Activated naive CD4-positive, alpha-beta T cell treated with anti-CD3 and anti-CD28 coated beads for 36 hours (primary cell): ENCODE results near the gene PLCD3. TPM values are rescaled to one million over a fixed set of nuclear protein-coding genes. Genes with fewer than 3 reads are reported as not detected.
A peak's percentile ranks its signal among the peaks of the same experiment; 100 is the strongest.

Experiments used
- CTCF ChIA-PET: fragments of 350-600 bp; sonication (Branson Sonifier 250); formaldehyde crosslinking; loops from one replicate; lab custom pipeline; 2021; ENCODE audit warnings: antibody characterized with exemption; lab: Charles Lee
- DNase-seq: peaks from one replicate; pipeline ENCODE4 v3.0.0-alpha.2; 2020
- H3K27ac Mint-ChIP-seq: one replicate; pipeline ENCODE4 v1.8.0; 2021; ENCODE audit warnings: mild to moderate bottlenecking, mixed read lengths
- H3K27me3 Mint-ChIP-seq: one replicate; pipeline ENCODE4 v1.8.0; 2021; ENCODE audit warnings: low read depth, mixed read lengths
- H3K36me3 Mint-ChIP-seq: one replicate; pipeline ENCODE4 v1.8.0; 2021; ENCODE audit warnings: low read depth, mixed read lengths
- H3K4me1 Mint-ChIP-seq: one replicate; pipeline ENCODE4 v1.8.0; 2021; ENCODE audit warnings: low read depth, mixed read lengths
- H3K4me3 Mint-ChIP-seq: one replicate; pipeline ENCODE4 v1.8.0; 2021; ENCODE audit warnings: mild to moderate bottlenecking, moderate library complexity, mixed read lengths
- H3K9me3 Mint-ChIP-seq: one replicate; pipeline ENCODE4 v1.8.0; 2021; ENCODE audit warnings: mixed read lengths
- intact Hi-C: fragments of 100-400 bp; cut with micrococcal nuclease; formaldehyde crosslinking; loops from one replicate; pipeline ENCODE4 v1.15.1; 2023
- total RNA-seq, 2 experiments: library from RNA; stranded (reverse); gene quantifications; one replicate each; pipeline ENCODE4 v1.2.3, GENCODE V29; 2021

Gene PLCD3, protein sequence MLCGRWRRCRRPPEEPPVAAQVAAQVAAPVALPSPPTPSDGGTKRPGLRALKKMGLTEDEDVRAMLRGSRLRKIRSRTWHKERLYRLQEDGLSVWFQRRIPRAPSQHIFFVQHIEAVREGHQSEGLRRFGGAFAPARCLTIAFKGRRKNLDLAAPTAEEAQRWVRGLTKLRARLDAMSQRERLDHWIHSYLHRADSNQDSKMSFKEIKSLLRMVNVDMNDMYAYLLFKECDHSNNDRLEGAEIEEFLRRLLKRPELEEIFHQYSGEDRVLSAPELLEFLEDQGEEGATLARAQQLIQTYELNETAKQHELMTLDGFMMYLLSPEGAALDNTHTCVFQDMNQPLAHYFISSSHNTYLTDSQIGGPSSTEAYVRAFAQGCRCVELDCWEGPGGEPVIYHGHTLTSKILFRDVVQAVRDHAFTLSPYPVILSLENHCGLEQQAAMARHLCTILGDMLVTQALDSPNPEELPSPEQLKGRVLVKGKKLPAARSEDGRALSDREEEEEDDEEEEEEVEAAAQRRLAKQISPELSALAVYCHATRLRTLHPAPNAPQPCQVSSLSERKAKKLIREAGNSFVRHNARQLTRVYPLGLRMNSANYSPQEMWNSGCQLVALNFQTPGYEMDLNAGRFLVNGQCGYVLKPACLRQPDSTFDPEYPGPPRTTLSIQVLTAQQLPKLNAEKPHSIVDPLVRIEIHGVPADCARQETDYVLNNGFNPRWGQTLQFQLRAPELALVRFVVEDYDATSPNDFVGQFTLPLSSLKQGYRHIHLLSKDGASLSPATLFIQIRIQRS
- total RNA-seq, result 1 to 10 TPM; 2.4 TPM

DNA sequence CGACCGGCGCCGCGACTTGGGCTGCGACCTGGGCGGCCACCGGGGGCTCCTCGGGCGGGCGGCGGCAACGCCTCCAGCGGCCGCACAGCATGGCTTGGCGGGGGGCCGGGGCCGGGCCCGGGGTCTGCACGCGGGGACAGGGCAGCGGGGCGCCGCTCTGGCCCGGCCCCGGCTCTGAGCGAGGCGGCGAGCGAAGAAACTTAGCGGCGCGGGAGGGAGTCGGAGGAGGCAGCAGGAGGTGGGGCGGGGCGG lies at the start of gene PLCD3:
PLCD3 (minus strand) TSS at position 196 of the 252 bp plus-strand sequence; CDS start at position 91, 105 bp downstream.
- DNase-seq, result no peak

DNA sequence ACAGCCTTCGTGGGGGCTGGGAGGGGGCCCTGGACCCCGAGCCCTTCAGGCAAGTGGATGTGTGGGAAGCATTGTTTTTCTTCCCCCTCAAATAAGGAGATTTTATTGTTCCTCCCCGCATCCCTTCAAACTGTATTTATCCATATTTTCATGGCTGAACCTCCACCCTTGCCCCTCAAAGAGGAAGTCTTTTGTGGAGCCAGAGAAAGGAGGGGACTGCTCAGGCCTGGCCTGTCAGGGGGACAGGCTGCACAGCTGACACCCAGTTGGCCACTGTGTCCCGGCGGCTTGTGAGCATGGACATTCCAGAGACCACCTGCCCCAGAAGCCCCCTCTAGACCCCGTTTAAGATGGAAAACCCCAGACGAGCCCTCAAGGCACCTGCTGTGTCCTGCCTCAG lies 45.2 kb upstream of the PLCD3 start:
- Mint-ChIP-seq H3K27ac (no peak overlapping the region), H3K9me3 (no peaks in the 10 kb centered on the region), H3K27me3 (no peaks in the 10 kb centered on the region), H3K4me1 (peaks cover 6% of the 10 kb centered on the region), H3K4me3 (no peak overlapping the region), H3K36me3 (no peaks in the 10 kb centered on the region)
- CTCF ChIA-PET, result interaction anchor here (2.0 to 2.3 kb wide), 2 partner anchors 20 to 42 kb away, joined by 13 to 15 read pairs; partner anchors contain the start of gene ACBD4
- DNase-seq, result no peak
- intact Hi-C loops, result no loop called here

More for the DNA sequence above, at the start of gene PLCD3:
- no peaks in the 10 kb centered on the region for H3K36me3 Mint-ChIP-seq
- H3K27ac Mint-ChIP-seq, result peak within 1 kb of the TSS; percentile 69
- no peaks in the 10 kb centered on the region for H3K9me3 Mint-ChIP-seq
- CTCF ChIA-PET, result interaction anchor here (0.6 to 10.2 kb wide), 7 partner anchors 23 to 215 kb away, joined by 3 to 252 read pairs (median 4); partner anchors contain the start of genes HEXIM1 and HEXIM2
- H3K27me3 Mint-ChIP-seq, result peaks cover 4% of the 10 kb centered on the region
- intact Hi-C loops, result loop anchor here (1.0 kb wide), 1 partner anchor 212 kb away; no protein-coding TSS in a partner anchor
- peaks cover 8% of the 10 kb centered on the region for H3K4me1 Mint-ChIP-seq
- H3K4me3 Mint-ChIP-seq, result peak within 1 kb of the TSS; percentile 89

DNA sequence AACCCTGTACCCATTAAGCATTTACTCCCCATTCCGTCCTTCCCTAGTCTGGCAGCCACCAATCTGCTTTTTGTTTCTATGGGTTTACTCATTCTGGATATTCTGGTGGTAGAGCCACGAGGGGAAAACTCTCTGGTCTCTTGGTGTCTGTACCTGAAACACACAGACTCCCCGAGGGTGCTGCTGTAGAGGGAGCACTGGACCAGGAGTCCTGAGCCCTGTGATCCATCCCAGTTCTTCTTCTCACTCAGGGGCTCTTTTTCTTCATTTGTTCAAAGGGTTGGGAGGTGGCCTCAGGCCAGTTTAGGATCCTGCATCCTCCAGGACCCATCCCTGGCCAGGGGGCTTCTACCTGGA lies 43.4 kb upstream of the PLCD3 start:
- H3K27me3 Mint-ChIP-seq, result no peaks in the 10 kb centered on the region
- intact Hi-C loops, result no loop called here
- no peak overlapping the region for H3K27ac Mint-ChIP-seq
- CTCF ChIA-PET, result interaction anchor here (1.0 to 2.3 kb wide), 3 partner anchors 9 to 40 kb away, joined by 3 to 15 read pairs (median 7); partner anchors contain the start of gene ACBD4
- H3K36me3 Mint-ChIP-seq, result no peaks in the 10 kb centered on the region
- no peak overlapping the region for H3K4me3 Mint-ChIP-seq
- H3K4me1 Mint-ChIP-seq, result peaks cover 20% of the 10 kb centered on the region
- no peaks in the 10 kb centered on the region for H3K9me3 Mint-ChIP-seq
- no peak for DNase-seq

DNA sequence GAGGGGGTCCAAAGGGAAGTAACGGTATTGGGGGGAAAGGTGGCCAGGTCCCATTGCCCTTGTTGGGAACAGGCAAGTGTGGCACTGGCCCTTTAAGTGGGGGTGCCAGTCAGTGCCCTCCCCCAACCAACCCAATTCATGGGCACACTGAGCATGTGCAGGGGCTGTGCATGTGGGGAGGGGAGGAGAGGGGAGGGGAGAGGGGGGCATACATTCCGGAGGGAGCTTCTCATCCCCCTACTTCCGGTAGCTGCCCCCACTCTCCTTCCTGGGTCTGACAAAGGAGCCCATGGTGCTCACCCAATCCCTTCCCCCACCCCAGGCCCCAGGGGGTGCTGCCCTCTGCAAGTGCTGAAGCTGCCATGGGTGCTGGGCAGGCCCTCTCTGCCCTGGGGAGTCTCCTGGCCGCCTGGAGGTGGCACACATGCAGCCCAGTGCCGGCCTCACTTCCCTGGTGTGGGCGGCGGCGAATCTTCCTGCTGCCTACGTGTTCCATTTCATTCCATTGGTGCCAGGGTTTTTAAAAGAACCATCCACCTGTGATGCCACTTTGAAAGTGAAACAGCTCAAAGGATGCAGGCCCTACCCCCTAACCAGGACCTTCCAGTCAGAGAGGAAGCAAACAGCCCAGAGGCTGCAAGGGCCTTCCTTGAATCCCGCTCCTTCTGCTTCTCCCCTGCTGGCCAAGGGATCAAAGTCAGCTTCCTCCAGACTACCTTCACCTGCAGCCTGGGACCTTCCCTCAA lies 40.4 kb upstream of the PLCD3 start:
- CTCF ChIA-PET, result interaction anchor here (0.8 to 3.5 kb wide), 11 partner anchors 10 to 150 kb away, joined by 3 to 41 read pairs (median 5); partner anchors contain the start of genes ACBD4 and HEXIM1
- H3K4me1 Mint-ChIP-seq, result peaks cover 21% of the 10 kb centered on the region
- intact Hi-C loops, result loop anchor here (1.0 kb wide), 1 partner anchor 24 kb away; the partner anchor contains the start of gene HEXIM1
- DNase-seq, result peak; percentile 65
- H3K27me3 Mint-ChIP-seq, result no peaks in the 10 kb centered on the region
- peak overlapping the region; percentile 71 for H3K4me3 Mint-ChIP-seq
- peak overlapping the region; percentile 93 for H3K27ac Mint-ChIP-seq
- no peaks in the 10 kb centered on the region for H3K9me3 Mint-ChIP-seq
- H3K36me3 Mint-ChIP-seq, result no peaks in the 10 kb centered on the region

DNA sequence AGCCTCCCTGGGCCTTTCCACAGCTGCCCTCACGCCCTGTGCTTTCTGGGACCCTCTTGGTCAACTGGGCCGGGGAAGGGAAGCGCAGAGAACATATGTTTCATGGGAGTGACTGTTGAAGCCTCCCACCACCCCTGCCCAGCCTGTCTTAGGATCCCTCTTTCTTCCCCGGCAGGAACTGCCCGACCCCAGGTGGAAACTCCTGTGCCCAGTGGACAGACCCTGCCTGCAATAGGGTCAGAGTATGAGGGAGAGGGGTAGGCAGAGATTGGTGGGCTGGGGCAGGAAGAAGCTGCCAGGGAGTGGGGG lies 39.9 kb upstream of the PLCD3 start:
- H3K4me3 Mint-ChIP-seq, result peak overlapping the region; percentile 22
- H3K9me3 Mint-ChIP-seq, result no peaks in the 10 kb centered on the region
- peaks cover 21% of the 10 kb centered on the region for H3K4me1 Mint-ChIP-seq
- intact Hi-C loops, result loop anchor here (1.0 kb wide), 1 partner anchor 24 kb away; the partner anchor contains the start of gene HEXIM1
- no peaks in the 10 kb centered on the region for H3K27me3 Mint-ChIP-seq
- no peak for DNase-seq
- H3K27ac Mint-ChIP-seq, result peak overlapping the region; percentile 93
- CTCF ChIA-PET, result interaction anchor here (0.6 to 3.5 kb wide), 6 partner anchors 10 to 106 kb away, joined by 4 to 41 read pairs (median 8); partner anchors contain the start of genes ACBD4 and HEXIM1
- no peaks in the 10 kb centered on the region for H3K36me3 Mint-ChIP-seq

DNA sequence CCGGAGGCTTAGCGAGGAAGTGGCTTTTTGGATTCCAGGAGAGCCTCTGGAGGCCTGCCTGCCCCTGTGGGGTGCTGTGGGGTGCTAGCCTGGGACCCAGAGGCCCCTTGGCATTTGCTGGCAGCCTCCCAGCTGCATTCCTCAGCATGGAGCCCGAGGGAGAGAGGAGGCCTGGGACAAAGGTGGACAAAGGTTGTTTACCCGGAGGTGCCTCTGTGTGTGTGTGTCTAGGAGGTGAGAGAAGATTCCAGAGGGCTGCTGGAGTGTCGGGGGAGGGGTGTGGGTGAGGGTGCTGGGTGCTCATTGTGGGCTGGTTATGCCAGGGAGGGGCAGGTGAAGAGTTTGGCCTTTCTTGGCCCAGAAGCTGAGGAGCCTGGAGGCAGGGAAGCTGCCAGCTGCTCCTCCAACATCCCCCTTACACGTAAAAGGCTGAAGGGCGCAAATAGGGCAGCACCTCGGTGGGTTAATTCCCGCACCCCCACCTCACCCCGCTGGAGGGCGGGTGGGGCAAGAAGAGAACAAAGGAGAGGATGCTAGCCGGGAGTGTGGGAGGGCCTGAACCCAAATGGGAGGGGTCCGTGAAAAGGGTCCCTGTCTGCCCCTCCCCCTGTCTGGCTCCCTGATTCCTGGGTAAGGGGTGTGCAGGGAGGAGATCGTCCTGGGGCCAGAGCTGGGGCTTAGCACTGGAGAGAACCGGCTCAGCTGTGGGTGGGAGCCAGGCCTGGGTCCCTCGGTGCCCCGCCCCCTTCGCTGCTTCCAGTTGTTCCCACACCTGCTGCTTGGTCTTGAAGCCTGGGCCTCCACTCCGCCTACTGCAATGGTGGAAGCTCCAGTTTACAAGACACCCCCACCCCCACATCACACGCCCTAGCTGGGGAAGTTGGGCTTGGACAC lies 39.3 kb upstream of the PLCD3 start:
- intact Hi-C loops, result loop anchor here (1.0 kb wide), 2 partner anchors 10 to 23 kb away; partner anchors contain the start of genes HEXIM1 and HEXIM2
- CTCF ChIA-PET, result interaction anchor here (0.6 to 3.5 kb wide), 5 partner anchors 16 to 107 kb away, joined by 4 to 41 read pairs (median 10); partner anchors contain the start of genes ACBD4 and HEXIM1
- H3K36me3 Mint-ChIP-seq, result no peaks in the 10 kb centered on the region
- DNase-seq, result no peak
- peak overlapping the region; percentile 93 for H3K27ac Mint-ChIP-seq
- no peaks in the 10 kb centered on the region for H3K27me3 Mint-ChIP-seq
- peaks cover 21% of the 10 kb centered on the region for H3K4me1 Mint-ChIP-seq
- H3K9me3 Mint-ChIP-seq, result no peaks in the 10 kb centered on the region
- H3K4me3 Mint-ChIP-seq, result no peak overlapping the region

DNA sequence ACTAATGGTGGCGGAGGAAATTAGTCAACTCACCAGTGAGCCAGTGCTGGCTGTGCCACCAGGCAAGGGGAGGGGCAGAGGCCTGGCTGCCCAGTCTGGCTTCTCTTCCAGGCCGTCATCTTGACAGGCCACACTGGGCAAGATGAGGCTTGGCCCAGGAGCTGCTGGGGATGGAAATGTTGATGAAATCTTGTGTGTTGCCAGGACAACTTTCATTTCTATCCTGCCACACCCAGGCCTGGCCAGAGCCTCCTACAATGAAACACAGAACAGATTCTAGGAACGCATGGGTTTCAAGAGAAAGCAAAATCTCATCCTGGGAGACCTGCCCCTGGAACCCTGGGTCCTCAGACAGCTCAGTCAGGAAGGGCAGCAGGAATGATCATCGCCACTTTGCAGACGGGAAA lies 38.6 kb upstream of the PLCD3 start:
- Mint-ChIP-seq H3K4me1 (peaks cover 21% of the 10 kb centered on the region), H3K27me3 (no peaks in the 10 kb centered on the region), H3K27ac (no peak overlapping the region), H3K4me3 (no peak overlapping the region), H3K9me3 (no peaks in the 10 kb centered on the region), H3K36me3 (no peaks in the 10 kb centered on the region)
- no peak for DNase-seq
- intact Hi-C loops, result loop anchor here (1.0 kb wide), 1 partner anchor 10 kb away; the partner anchor contains the start of gene HEXIM2
- CTCF ChIA-PET, result interaction anchor here (1.5 to 3.5 kb wide), 3 partner anchors 21 to 36 kb away, joined by 5 to 41 read pairs (median 23); partner anchors contain the start of genes ACBD4 and HEXIM1

DNA sequence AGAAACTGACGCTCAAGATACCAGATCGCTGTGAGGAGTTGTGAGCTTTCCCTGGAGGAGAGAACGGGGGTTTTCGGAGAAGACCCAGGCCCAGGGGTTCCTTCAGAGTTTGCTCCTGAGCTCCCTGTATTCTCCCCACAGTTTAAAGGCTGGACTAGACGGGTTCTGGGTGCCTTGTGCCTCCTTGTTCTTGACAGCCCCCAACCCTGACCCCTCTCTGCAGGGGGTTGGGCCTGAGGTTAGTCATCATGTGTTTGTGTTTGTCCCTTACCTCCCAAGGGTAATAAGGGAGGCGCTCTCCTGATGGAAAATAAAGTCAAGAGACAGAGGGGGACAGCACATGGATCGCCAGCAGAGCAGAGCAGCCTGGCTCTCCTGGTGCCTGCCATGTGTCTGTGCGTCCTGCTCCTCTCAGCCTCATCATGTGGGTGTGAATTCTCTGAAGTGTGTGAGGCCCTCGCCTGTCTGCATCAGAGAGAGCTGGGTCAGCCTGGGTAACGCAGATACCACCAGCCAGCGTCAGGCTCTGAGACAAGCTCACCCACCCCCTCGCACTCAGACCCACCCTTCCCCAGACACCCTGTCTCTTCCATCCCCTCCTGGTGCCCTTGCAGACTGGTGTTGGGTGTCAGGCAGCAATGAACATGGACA lies 38.1 kb upstream of the PLCD3 start:
- CTCF ChIA-PET, result interaction anchor here (1.5 to 3.5 kb wide), 2 partner anchors 27 to 35 kb away, joined by 5 to 41 read pairs; partner anchors contain the start of gene ACBD4
- DNase-seq, result no peak

DNA sequence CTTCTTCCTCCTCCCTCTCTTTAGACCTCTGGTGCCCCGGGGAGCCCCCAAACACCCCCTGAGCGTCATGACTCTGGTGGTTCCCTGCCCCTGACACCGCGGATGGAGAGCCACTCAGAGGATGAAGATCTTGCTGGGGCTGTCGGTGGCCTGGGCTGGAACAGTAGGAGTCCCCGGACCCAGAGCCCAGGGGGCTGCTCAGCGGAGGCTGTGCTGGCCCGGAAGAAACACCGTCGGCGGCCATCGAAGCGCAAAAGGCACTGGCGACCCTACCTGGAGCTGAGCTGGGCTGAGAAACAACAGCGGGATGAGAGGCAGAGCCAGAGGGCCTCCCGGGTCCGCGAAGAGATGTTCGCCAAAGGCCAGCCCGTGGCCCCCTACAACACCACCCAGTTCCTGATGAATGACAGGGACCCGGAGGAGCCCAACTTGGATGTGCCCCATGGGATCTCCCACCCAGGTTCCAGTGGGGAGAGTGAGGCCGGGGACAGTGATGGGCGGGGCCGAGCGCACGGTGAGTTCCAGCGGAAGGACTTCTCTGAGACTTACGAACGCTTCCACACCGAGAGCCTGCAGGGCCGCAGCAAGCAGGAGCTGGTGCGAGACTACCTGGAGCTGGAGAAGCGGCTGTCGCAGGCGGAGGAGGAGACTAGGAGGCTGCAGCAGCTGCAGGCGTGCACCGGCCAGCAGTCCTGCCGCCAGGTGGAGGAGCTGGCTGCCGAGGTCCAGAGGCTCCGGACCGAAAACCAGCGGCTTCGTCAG lies 36.9 kb upstream of the PLCD3 start:
- no peaks in the 10 kb centered on the region for H3K9me3 Mint-ChIP-seq
- intact Hi-C loops, result no loop called here
- no peak for DNase-seq
- CTCF ChIA-PET, result no interaction called here
- no peaks in the 10 kb centered on the region for H3K27me3 Mint-ChIP-seq
- no peak overlapping the region for H3K27ac Mint-ChIP-seq
- H3K4me3 Mint-ChIP-seq, result no peak overlapping the region
- H3K4me1 Mint-ChIP-seq, result peaks cover 21% of the 10 kb centered on the region
- no peaks in the 10 kb centered on the region for H3K36me3 Mint-ChIP-seq

More for the DNA sequence above, 38.1 kb upstream of the PLCD3 start:
- Mint-ChIP-seq H3K4me1 (peaks cover 21% of the 10 kb centered on the region), H3K36me3 (no peaks in the 10 kb centered on the region), H3K27me3 (no peaks in the 10 kb centered on the region), H3K4me3 (no peak overlapping the region), H3K9me3 (no peaks in the 10 kb centered on the region), H3K27ac (no peak overlapping the region)
- intact Hi-C loops, result no loop called here

DNA sequence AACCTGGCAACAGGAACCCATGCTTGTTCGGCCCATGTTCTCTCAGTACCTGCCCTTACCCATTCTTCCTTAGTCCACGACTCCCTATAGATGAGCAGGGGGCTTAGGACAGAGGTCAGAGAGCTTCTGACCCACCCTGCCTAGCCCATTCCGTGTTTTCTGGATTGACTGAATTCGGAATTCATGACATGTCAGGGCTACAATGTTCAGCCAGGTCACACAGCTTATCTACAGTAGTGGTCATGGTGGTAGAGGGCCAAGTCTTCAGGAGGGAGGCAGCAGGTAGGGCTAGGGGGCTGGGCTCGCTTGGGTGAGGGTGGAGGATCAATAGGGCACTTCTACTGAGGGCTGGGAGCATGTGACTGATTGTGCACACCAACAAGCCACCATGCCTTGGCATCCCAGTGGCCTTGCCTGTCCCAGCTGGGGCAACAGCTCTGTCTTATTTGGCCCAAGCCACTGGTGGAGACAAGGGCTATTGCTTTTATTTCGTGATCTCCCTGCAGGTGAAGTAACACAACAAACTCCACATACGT lies 32.5 kb upstream of the PLCD3 start:
- Mint-ChIP-seq H3K9me3 (no peaks in the 10 kb centered on the region), H3K4me1 (peaks cover 10% of the 10 kb centered on the region), H3K27me3 (no peaks in the 10 kb centered on the region), H3K27ac (no peak overlapping the region), H3K4me3 (no peak overlapping the region), H3K36me3 (peaks cover 7% of the 10 kb centered on the region)
- no peak for DNase-seq
- intact Hi-C loops, result no loop called here
- CTCF ChIA-PET, result interaction anchor here (1.4 to 7.8 kb wide), 3 partner anchors 15 to 33 kb away, joined by 5 to 93 read pairs (median 6); partner anchors contain the start of genes ACBD4 and HEXIM1
